NCI-H510A (cell line): ENCODE results near the gene STARD7.
"Not testable (repeated sequence)": the region's sequence is repeated elsewhere in the genome, so short reads cannot be mapped to it uniquely, and the experiment has no call there.

ENCODE experiments used
- DNase-seq: peaks from one replicate; lab custom pipeline; 2025; lab: John Stamatoyannopoulos, UW

The STARD7 gene

GRCh38 chr2:96148410-96149217 lies 60.0 kb downstream of the STARD7 start:
- peak; percentile 68 for DNase-seq

DNA sequence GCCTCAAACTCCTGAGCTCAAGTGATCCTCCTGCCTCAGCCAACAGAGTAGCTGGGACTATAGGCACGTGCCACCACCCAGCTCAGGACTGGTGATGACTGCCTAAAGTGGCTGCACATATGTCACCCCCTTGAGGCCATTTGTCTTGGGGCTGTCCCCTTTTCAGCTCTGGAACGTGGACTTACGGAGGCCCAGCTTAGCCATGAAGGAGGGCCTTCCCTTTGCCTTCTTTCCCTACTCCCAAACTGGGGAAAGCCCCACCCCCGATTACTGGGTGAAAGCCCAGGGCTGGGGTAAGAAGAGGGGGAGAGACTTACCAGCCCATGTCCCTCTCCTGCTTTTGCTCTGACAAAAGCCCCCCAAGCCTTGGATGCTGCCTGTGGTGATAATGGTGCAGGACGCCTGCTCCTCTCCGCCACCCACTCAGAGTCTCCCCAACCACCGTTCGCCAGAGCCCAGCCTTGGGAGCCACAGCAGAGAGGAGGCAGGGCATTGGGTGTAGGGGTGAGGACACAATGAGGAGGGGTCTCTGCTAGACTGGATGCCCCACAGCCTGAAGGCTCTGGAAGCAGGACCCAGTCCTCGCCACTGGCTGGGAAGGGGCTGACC lies 60.9 kb downstream of the STARD7 start:
- no peak for DNase-seq

GRCh38 chr2:96146881-96147592 lies 61.6 kb downstream of the STARD7 start:
- DNase-seq = no peak

GRCh38 chr2:96146153-96146880 lies 62.3 kb downstream of the STARD7 start:
- DNase-seq = no peak

GRCh38 chr2:96145848-96146152 lies 62.8 kb downstream of the STARD7 start:
- no peak for DNase-seq

DNA sequence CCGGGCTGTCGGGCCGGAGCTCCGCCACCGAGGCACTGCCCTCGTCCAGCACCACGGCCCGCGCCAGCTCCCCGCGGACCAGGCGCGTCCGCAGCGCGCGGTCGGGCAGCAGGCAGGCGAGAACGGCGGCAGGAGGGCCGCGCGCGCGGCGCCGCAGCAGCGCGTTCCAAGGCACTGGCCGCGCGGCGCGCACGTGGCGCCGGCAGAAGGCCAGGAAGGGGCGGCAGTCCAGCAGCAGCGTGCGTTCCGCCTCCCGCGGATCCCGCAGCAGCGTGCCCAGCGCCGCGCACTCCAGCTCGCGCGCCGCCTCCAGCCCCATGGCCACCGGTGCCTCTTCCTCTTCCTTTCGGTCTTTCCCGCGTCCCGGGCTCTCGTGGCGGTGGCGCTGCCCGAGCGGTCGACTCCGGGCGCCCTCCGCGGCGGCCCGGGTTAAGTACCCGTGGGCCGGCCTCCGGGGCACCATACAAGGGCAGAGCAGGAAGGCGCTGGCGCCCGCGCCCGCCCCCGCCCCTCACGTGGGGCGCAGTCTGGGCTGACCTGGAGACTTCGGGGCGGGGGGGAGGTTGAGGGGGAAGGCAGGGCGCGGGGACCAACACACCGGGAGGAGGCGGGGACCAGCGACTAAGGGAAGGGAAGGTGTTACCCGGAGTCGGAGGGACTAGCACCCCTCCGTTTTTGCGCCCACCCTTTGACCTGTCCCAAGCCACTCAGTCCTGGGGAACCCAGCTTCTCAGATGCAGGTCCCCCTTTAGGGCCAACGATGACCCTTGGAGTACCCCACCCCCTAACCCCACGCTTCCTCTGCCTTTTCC lies 63.4 kb downstream of the STARD7 start, which contains the start of gene DUSP2:
Gene DUSP2, minus strand, starts transcription at position 405 of the 812 bp plus-strand sequence. Its CDS starts 86 bp downstream, at position 319.
- DNase-seq = peak; percentile 48

DNA sequence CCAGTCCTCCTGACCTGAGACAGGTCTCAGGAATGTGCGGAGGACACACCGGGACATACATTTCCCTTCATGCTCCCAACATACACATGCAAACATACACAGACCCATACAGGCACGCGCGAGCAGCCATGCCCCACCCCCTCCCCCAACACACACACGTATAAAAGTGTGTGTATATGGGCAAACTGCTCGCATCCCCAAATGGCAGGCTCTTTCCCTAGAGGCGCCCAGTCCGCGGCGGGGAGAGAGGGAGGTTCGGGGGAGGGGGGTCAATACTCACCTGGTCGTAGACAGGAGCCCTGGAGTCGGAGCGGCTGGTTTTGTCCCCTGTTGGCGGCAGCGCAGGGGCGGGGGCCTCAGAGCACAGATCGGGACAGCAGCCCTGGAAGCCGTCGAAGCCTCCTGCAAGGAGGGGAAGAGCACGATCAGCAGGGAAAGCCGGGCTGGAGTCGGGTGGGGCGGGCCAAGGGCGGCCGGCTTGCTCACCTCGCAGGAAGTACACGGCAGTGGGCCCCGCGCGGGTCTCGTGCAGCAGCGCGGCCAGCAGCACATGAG lies 64.1 kb downstream of the STARD7 start:
- DNase-seq = no peak

- DNase-seq = peak; percentile 32
These were observed 64.7 kb downstream of the STARD7 start for GRCh38 chr2:96143848-96144480.

- no peak for DNase-seq
These were observed 65.3 kb downstream of the STARD7 start for GRCh38 chr2:96143231-96143847.

- no peak for DNase-seq
These were observed 66.2 kb downstream of the STARD7 start for GRCh38 chr2:96142217-96143113.

GRCh38 chr2:96141624-96141967 lies 67.0 kb downstream of the STARD7 start:
- not testable (repeated sequence) for DNase-seq

GRCh38 chr2:96140941-96141623 lies 67.5 kb downstream of the STARD7 start:
- no peak for DNase-seq

DNA sequence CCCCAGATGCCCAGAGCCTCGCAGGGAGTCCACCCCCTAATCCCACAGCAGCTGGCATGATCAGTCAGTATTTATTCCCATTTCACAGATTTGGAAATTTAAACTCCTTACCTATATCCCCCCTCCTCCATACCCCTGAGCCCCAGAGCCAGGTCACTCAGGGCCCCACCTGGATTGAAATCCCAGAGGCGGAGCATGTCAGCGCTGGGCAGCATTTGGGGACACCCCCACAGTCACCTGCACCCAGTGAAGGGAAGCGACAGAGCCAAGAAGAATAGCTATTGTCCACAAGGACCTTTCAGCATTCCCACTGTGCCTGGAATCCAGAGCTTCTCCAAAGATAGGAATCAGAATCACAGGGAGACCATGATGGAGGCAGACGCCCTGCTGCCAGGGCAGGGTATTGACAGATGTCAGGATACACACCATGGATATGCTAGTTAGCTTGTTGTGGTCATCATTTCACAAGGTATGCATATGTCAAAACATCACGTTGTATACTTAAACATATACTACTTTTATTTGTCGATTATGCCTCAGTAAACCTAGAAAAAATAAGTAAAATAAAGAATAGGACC lies 69.4 kb downstream of the STARD7 start:
- DNase-seq = no peak

DNA sequence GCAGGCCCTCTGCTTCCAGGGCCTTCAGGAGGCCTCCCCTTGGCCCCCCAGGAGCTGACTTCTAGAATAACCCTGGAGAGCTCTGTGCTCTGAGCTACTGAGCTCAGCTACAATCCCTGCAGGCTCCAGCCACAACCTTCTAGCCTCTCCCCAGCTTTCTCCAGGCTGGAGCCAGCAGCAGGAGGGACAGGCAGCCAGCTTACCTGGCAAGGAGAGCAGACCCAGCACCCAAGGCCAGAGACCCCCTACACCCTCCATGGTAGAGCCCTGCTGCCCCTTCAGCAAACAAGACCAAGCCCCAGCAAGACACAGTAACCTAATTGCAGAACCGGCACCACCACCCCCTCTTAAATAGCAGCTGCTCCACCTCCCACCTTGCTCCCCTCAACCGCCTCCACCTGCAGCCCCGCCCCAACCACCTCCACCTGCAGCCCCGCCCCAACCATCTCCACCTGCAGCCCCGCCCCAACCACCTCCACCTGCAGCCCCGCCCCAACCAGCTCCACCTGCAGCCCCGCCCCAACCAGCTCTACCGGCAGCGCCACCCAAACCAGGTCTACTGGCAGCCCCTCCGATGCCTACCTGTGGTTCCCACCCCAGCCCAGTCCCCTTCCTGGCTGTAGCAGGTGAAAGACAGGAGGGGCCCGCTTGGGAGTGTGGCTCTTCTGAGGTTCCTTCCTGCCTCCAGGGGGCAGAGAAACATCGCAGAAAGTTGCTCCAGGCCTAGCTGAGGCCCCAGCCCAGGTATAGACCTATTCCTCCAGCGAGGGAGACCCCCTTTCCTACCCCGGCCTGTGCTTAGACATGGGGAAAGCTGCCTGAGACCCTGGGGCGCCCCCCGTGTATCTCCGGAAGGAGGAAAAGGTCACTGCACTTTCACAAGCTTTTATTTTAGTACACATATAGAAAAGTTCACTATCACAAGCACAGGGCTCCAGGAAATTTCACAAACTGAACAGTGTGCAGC lies 70.2 kb downstream of the STARD7 start, which contains the start of gene ASTL:
Gene ASTL, minus strand, starts transcription at position 324 of the 967 bp plus-strand sequence. Its CDS starts 66 bp downstream, at position 258.
- DNase-seq = peak; percentile 64

DNA sequence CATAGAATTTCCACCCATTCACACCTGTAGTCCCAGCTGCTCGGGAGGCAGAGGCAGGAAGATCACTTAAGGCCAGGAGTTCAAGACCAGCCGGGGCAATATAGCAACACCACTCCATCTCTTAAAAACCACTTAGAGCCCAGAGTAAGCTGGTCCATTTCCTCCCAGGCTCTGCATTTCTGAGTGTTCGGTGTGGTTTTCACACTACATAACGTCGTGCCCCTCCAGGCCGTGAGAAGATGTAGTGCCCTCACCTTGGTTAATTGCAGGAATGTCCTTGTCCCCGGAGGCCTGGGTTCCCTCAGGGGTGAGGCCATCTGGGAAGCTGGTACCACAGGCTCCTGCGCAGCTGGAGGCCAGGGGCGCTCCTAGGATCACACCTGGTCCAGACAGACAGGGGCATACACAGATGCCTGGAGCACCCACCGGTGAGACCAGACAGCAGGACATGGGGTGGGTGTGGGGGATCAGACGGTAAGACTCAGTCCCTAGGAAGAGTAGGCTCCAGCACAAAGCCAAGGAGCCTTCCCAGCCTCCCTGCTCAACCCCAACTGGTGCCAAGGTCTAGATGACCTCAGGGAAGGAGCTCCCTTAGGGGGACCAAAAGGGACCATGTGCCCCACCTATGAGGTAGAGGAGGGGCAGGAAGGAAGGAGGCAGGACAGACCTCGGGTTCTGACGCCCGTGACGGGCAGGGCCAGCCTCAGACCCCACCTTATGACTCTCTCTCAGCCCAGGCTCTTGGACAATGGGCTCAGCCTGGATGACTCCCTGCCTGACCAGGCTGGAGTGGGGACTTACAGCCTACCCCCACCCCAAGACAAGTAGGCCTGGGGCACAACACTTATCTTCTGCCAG lies 71.1 kb downstream of the STARD7 start:
- no peak for DNase-seq

- DNase-seq = no peak
These were observed 72.4 kb downstream of the STARD7 start for GRCh38 chr2:96136129-96136720.
